NB4 (cell line): Measurements from ENCODE around the gene GBX2.

Source experiments
- MYC ChIP-seq: IDR thresholded peaks from 2 replicates; pipeline ENCODE4 v1.6.1; 2011; ENCODE audit warnings: low read depth, low read length
- POLR2A ChIP-seq: IDR thresholded peaks from 2 replicates; pipeline ENCODE4 v1.6.1; 2011; ENCODE audit warnings: mild to moderate bottlenecking; ENCODE audit not compliant: insufficient read length; ENCODE audit errors: extremely low read depth
- TF ChIP-seq, protein P1 (sequence below): IDR thresholded peaks from one replicate; pipeline ENCODE4 v1.5.1; 2012; ENCODE audit warnings: low read depth, low read length

DNA sequence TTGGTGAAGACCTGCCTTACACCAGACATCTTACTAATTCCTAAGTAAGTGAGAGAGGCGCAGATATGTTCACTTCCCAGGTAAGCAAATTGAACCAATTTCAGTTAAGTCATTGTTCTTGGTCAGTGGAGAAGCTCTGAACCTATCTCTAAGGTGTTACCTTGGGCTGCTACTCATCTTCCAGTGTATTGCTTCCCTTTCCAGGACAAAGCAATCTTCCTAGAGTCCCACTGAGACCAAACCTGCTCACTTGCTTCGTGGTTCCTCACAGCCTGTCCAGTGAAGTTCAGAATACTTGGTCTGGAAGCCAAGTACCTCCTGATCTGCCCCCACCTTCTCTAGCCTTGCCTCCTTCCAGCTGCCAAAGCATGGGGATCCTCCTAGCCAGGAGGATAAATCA lies 22.5 kb upstream of the GBX2 start:
- TF ChIP-seq POLR2A (no peak), MYC (no peak)
- TF ChIP-seq, protein P1, sequence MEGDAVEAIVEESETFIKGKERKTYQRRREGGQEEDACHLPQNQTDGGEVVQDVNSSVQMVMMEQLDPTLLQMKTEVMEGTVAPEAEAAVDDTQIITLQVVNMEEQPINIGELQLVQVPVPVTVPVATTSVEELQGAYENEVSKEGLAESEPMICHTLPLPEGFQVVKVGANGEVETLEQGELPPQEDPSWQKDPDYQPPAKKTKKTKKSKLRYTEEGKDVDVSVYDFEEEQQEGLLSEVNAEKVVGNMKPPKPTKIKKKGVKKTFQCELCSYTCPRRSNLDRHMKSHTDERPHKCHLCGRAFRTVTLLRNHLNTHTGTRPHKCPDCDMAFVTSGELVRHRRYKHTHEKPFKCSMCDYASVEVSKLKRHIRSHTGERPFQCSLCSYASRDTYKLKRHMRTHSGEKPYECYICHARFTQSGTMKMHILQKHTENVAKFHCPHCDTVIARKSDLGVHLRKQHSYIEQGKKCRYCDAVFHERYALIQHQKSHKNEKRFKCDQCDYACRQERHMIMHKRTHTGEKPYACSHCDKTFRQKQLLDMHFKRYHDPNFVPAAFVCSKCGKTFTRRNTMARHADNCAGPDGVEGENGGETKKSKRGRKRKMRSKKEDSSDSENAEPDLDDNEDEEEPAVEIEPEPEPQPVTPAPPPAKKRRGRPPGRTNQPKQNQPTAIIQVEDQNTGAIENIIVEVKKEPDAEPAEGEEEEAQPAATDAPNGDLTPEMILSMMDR = no peak
